Activated CD4-positive, alpha-beta T cell treated with anti-CD3 and anti-CD28 coated beads, Interleukin-2, amount 50 U/mL, for 4 hours (primary cell): Measurements from ENCODE around the gene MINDY4.

ENCODE experiments used
- DNase-seq, 2 experiments: peaks; one replicate each; pipeline ENCODE4 v3.0.0-alpha.2; 2020

The MINDY4 gene

DNA sequence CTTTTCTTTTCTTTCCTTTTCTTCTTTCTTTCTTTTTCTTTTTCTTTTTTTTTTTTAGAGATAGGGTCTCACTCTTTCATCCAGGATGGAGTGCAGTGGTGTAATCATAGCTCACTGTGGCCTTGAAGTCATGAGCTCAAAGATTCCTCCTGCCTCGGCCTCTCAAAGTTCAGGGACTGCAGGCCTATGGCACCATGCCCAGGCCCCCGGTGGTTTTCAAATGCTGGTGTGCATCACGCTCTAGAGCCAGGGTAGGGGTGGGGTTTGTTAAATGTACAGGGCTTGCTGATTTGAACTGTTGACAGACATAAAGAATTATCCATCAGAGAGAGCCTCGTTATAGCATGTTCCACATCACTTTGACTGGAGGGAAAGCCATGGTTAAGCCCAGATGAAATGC lies 5.8 kb downstream of the MINDY4 start:
- DNase-seq: no peak

DNA sequence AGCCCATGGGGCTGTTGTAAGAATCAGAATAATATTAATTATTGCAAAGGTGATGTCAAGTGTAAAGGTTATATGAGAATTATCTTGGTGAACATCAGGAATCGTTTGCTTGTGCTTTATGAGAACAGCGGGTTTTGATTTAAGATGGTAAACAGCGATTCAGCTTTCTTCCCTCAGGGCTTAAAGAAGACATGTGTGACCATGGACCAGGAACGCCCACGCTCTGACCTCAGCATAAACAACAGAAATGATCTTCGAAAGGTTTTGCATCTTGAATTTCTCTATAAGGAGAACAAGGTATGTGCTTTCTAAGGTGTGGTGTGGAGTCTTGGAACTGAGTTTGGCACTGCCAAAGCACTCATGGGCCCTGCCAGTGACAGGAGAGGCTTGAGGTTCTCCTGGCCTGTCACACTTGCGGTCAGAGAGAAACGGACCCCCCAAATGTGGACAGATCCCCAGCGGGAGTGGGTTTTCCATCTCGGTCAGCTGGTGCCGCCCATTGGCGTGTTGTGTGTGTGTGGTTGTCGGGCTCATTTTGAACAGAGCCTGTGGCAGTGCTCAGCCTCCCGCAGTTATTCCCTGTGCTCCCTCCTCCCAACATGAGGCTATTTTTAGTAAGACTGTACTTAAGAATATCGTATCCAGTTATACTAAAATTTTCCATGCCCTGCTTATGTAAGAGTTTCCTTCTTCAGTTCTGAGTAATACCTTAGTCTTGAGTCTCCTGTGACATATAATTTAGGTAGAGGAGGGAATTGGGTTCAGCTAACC lies 7.2 kb downstream of the MINDY4 start:
- no peak for DNase-seq

- no peak for DNase-seq
These were observed 8.4 kb downstream of the MINDY4 start for GRCh38 chr7:30779574-30779973.

DNA sequence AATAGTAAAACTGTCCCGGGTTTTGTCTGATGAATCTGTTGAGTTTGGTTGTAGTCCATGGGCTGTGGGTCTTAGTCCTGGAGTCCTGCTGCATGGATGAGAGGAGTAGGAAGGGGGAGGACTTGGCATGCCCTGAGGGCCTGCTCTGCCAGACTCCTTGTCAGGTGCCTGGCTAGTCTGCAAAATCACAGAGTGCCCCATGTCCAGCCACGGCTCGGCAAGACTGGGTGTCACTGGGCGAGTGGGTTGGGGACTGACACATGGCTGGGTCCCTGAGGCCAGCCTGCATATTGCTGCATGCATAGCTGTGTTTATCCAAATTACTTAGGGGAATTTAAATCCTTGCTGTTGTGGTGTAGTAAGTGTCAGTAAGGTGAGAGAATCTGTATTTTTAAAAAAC lies 9.7 kb downstream of the MINDY4 start:
- no peak for DNase-seq

DNA sequence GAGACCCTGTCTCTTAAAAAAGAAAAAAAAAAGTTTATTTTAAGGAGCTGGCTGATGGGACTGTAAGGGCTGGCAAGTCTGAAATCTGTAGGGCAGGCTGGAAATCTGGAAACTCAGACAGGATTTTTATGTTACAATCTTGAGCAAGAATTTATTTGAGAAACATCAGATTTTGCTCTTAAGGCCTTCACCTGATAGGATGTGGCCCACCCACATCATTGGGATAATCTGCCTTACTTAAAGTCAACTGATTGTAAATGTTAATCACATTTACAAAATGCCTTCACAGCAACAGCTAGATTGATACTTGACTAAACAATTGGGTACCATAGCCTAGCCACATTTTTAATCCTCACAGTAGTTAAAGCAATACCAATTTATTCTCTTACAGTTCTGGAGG lies 11.5 kb downstream of the MINDY4 start:
- DNase-seq: no peak

DNA sequence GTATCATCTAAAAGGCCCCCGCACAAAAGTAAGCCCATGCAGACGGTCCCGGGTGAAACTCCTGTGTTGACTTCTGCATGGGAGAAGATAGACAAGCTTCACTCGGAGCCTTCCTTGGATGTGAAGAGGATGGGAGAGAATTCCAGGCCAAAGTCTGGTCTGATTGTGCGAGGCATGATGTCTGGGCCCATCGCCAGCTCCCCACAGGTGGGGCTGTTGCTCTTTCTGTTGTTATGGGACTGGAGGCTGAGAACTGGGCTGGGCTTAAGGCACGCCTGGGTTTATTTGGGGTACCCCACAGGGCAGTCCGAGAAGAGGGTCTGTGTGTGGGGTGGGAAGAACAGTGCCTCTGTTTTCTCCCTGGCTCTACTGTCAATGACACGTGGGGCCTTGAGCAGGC lies 14.6 kb downstream of the MINDY4 start:
- DNase-seq: no peak

- no peak for DNase-seq
These were observed 16.3 kb downstream of the MINDY4 start for GRCh38 chr7:30787486-30787885.

- DNase-seq: no peak
These were observed 17.6 kb downstream of the MINDY4 start for GRCh38 chr7:30788640-30789333.

GRCh38 chr7:30789334-30789711 lies 18.1 kb downstream of the MINDY4 start:
- DNase-seq: no peak

- no peak for DNase-seq
These were observed 19.1 kb downstream of the MINDY4 start for GRCh38 chr7:30790356-30790755.

DNA sequence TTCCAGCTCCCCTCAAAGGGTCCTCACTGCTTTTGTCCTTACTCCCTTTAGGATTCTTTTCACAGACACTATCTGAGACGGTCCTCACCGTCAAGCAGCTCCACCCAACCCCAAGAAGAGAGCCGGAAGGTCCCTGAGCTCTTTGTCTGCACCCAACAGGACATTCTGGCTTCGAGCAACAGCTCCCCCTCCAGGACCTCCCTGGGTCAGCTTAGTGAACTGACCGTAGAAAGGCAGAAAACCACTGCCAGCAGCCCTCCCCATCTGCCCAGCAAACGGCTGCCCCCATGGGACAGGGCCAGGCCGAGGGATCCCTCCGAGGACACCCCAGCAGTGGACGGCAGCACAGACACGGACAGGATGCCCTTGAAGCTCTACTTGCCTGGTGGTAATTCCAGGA lies 19.9 kb downstream of the MINDY4 start:
- no peak for DNase-seq

DNA sequence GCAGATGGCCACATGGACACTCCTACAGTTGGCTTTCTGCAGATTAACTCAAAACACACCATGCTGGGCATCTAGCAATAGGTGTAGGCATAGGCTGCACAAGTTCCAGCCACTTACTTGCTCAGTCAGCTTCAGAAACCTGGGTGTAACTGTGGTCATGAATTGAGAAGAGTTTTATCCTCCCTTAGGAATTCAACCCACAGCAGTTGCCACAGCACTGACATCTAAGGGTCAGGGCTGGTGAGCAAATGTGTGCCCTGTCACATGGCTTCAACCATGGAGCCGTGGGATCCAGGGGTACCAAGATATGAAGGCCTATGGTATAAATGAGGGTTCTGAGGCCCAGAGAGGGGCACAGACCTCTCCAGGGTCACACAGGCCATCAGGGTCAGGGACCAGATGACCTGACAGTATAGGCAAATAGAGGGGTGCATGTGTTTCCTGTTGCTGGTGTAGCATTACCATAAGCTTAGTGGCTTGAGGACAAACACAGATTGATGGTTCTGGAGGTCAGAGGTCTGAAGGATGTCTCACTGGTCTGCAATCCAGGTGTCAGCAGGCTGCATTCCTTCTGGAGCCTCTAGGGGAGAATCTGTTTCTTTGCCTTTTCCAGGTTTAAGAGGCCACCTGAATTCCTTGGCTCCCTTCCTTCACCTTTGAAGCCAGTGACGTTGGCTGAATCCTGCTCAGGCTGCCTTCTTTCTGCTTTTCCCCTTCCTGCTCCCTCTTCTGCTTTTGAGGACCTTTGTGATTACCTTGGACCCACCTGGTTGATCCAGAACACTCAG lies 24.1 kb downstream of the MINDY4 start:
- DNase-seq: no peak

DNA sequence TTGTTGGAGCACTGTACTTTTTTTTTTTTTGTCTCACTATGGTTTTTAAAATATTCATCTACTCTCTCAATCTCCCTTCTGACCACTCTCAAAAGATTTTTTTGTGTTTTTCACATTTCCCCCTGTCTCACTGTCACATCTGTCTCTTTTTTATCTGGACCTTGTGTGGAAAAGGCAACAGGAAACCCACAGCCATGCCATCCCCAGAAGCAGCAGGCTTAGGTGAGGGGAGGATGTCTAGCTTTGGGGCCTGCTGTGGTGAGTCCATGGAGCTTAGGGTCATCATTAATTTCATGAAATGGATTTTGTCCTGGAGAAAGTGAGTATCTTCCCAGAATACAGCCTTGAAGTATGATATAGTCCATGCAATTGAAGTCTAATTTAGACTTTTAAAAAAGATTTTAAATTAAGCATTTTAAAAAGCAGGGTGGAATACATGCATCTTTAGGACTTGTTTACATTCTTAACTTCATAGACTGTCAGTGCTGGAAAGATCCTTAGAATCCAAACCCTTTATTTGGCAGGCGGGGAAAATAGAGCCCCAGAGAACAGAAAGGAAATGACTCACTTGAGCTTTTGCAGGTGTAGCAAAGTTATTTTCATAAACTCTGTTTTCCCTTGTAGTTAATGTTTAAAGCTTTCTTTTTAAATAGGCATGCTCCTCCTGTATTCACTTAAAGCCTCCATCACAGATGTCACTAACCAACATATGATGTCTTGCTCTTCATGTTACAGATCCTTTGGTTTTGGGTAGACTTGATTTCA lies 25.1 kb downstream of the MINDY4 start:
- DNase-seq: no peak

DNA sequence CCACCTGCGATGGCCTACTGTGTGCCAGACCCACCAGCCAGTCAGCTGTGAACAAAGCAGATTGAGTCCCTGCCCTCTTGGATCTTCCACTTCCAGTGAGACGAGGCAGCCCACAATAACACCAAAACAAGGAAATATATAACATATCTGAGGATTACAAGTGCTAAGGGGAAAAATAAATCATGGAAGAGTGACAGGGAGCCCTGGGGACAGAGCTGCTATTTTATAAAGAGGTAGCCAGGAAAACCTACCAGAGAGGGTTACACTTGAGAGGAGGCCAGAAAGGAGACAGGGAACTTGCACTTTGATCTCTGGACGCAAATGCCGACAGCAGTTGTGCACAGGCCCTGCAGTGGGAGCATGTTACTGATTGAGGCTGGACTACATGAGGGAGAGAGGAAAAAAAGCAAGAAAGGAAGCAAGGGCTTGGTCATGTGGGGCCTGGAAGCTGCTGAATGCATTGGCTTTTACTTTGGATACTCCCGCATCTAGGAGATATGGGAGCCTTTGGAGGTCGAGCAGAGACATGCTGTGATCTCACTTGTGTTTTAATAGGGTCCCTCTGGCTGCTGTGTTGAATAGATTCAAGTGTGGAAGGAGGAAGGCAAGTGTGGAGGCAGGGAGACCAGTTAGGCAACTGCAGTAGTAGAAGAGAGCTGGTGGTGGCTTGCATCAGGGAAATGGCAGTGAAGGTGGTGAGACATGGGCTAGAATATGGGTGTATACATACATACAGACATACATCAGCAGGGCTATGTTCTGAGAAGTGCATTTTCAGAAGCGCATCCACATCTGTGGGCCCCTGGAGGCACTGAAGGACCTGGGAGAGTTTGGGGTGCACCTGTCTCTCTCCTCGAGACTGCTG lies 26.2 kb downstream of the MINDY4 start:
- DNase-seq: no peak

DNA sequence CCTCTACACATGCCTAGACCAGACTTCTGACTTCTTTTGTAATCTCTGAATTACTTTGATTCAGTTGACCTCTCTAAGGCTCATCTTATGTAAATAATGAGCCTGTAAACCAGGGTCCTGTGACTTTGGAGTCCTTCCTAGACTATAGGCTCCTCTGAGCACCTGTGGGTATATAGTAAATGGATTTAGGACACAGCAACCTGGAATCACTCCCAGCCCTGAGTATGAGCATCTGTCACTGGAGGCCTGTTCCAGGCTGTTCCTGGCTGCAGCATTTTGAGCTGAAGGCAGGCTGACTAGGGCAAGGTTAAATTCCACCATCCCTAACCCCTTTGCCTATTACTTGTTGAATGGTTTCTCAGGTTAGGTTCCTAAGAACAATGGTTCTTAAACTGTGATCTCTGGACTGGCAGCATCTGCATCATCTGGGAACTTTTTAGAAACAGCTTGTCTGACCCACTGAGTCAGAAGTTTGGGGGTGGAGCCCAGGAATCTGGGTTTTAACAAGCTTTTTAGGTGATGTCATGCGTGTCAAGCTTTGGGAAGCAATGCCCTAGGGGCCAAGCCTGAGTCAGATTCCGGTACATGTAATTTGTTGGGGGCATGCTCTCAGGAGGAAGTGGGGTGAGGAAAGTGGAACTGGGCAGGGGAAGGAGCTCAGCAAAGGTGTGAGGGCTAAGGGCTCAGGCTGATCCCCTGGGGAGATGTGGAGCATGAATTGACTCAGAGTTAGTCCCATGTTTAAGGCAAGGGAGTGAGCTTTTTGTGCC lies 28.2 kb downstream of the MINDY4 start:
- DNase-seq: no peak

GRCh38 chr7:30799976-30800661 lies 28.9 kb downstream of the MINDY4 start:
- DNase-seq: no peak

- DNase-seq: peak in 1 of 2 experiments; percentile 8
These were observed 29.6 kb downstream of the MINDY4 start for GRCh38 chr7:30800785-30801252.

- no peak for DNase-seq
These were observed 31.6 kb downstream of the MINDY4 start for GRCh38 chr7:30802812-30803211.

DNA sequence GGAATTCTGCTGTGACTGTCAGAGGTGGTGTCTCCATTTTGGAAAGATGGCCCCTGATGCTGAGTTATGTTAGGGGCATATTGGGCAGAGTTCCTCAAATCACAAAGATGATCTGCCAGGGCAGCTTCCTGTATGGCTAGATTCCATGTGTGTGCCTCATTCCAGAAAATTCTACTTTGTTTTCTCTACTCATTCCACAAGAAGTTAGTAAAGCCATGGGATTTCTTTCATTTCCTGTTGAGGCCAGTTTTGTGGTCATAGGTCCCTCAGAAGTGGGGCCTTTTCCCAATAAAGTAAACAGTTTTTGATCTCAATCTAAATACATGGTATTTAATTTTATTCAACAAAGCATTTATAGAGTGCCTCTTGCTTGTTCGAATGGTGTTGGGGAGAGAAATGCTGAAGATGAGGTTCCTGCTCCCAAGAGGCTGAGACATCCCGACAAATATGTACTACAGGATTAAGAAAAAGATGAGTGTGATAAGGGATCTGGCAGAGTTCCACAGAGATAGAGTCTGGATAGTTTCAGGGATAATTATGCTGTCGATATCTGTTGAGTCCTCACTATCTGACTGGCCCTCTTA lies 33.0 kb downstream of the MINDY4 start:
- DNase-seq: no peak

DNA sequence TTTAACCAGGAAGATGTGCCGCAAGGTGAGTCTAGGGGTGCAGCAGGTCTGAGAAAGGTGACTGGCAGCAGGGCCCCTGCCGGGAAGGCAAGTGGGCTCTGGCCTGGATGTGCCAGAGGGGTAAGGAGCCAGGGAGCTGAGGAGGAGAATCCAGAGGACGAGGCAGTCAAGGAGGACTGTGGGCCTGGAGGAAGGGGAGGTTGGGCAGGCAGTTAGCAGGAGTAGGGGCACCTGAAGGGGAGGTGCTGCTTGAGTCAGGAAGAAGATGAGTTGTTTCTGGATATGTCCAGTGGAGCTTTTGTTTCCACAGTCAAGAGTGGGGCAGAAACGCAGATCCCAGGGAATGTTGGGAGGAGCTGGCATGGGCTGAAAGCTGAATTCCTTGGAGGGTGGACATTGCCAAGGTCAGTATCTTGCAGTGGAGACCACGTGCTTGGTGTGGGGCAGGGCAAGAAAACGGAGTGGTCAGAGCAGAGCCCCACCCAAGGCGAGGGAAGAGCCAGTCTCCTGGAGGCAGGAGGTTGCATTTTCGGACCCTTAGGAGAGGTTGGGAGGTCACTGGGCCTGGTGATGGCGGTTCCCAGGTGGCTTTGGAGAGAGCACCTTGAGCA lies 34.0 kb downstream of the MINDY4 start:
- no peak for DNase-seq
